Limb (tissue), 2 donors: ENCODE data around the gene GNB1L.
"Not testable (repeated sequence)": the region's sequence is repeated elsewhere in the genome, so short reads cannot be mapped to it uniquely, and the experiment has no call there.

Experiments used
- DNase-seq, 2 donors: peaks; one replicate each; pipeline ENCODE4 v3.0.0-alpha.2; 2016; ENCODE audit errors: extremely low spot score in 2 of 2

Gene GNB1L

DNA sequence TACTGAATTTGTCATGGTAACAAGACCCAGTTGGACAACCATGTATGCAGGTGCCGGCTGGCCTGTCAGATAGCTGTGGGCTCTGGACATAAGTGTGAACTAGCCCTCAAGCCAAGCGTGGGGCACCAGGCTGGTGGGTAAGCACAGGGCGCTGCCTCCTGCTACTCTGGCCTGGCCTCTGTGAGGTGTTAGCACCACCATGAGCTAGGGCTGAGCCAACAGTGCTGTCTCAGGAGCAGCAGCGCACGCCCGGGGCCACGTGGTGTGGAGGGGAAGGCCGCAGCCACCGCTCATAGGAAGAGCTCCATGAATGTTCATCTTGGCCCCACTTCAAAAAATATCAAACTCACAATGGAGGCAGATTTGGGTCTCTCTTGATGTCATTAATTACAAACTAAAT is 35.3 kb upstream of the GNB1L start:
- no peak for DNase-seq

DNA sequence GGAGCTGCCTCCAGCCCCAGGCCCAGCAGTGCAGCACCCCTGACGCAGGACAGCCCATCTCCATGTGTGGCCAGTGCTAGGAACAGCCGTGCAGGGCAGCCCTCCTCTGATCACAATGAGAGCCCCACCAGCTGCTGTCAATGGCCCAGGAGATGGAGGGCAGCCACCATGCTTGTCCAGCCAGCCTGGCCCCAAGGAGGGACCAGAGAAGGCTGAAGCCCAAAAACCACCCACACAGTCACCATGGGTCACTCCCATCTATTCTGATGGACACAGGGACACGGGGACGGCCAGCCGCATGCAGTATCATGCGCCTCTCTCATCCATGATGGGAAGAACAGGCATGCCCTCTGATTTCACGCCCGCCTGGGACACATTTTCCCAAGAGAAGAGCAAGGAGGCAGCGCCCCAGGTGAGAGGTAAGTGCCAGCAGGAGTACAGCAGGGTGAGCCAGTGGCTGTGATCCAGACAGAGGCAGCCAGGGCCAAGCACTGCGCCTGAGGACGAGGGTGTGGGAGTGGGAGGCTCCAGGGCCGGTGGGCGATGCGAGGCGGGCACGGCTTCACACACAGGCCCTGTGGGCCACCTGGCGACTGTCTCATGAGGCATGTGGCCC is 33.6 kb upstream of the GNB1L start:
- peak in 1 of 2 donors; percentile 14 for DNase-seq

- DNase-seq, result peak in 1 of 2 donors; percentile 21
These were observed 32.7 kb upstream of the GNB1L start for GRCh38 chr22:19887256-19887985.

DNA sequence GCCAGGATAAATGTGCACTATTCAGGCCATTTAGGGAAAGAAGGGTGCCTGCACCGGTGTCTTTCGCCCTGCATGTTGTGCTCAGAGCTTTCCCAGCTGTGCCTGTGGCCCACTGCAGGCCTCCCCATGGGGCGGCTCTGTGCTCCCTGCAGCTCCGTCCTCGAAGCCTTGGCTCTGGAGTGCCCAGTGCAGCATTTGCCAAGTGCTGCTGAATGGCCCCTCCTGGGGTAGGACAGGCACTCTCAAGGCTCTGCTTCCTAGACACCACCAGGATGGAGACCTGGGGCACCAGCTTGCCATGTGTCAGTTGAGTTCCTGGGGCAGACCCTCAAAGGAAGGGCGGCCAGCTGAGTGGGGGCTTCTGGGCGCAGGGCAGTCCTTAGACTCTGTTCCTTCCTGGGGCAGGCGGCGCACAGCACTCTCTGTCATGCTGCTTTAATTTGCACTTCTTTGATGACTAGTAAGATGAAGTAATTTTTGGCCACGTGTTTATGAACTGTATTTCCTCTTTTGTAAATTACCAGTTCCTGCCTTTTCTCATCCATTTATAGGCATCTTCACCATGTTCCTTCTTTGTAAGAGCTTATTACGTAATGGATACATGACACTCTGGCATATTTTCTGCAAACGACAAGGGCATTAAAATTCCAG is 32.1 kb upstream of the GNB1L start:
- peak in 1 of 2 donors; percentile 23 for DNase-seq

DNA sequence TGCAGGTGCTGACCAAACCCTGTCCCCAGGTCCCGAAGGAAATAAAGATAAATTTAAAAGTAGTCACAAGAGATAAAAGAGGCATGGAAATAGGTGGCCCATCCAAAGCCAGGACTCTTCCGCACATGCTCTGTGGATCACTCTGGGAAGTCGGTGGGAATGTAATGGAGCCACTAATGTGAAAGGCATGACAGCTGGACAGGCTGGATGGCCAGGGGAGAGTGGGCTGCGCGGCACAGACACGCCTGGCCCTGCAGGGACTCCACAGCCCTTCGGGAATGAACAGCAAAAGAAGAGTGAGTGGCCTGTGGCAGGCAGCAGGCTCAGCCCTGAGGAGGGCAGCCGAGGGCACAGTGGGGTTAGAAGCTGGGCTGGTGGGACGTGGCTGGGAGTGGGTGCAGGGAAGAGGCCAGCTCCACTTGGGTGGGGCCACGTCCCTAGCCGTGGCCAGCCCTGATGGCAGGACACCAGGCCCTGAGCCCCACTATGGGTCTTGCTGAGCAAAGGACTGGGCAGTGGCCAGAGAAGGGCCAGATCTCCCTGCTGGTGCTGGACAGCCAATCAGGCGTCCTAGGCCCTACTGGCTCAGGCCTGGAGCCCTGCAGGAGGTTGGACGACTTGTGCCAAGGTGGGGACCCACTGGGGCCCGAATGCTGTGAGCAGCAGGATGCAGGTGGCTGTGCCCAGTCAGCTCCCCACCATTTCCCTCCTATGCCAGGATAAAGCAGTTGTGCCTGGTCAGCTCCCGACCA is 31.3 kb upstream of the GNB1L start:
- DNase-seq, result peak in 1 of 2 donors; percentile 28

GRCh38 chr22:19884954-19885751 is 30.5 kb upstream of the GNB1L start:
- peak in 1 of 2 donors; percentile 26 for DNase-seq

DNA sequence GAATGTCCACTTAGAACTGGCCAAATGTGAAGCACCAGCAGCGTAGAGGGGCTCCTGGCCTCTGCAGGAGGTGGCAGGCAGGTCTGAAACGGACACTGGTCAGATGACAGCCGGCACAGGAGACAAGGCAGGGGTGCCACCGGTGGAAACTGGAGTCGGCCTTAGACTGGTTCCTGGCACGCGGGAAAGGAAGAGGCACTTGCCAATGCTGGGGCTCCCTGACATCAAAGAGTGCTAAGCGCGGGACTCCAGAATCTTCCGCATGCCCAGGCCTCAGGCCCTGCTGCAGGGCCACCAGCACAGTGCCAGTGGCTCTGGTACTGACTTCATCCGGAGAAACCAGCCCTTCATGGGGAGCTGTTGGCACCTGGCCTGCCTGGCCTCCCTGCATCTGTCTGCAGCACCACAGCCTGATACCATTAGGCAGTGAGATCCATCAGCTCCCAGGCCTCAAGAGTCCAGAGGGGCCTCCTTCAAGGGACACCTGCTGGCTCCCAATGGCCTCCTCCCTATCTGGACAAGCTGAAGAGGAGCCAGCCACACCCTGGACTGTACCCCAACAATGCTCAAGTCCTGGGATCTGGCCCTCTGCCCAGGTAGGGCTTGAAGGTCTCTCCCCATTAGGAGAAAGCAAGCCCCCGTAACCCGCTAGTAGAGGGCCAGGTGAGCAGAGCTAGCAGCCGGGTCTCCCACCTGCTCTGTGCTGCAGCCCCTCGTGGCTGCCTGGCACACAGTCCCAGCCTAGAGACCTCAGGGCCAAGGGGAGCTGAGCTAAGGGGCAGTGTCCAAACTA is 29.7 kb upstream of the GNB1L start:
- DNase-seq, result no peak

- DNase-seq, result not testable (repeated sequence)
These were observed 28.8 kb upstream of the GNB1L start for GRCh38 chr22:19883446-19883845.

- peak in 1 of 2 donors; percentile 28 for DNase-seq
These were observed 28.0 kb upstream of the GNB1L start for GRCh38 chr22:19882446-19883381.

DNA sequence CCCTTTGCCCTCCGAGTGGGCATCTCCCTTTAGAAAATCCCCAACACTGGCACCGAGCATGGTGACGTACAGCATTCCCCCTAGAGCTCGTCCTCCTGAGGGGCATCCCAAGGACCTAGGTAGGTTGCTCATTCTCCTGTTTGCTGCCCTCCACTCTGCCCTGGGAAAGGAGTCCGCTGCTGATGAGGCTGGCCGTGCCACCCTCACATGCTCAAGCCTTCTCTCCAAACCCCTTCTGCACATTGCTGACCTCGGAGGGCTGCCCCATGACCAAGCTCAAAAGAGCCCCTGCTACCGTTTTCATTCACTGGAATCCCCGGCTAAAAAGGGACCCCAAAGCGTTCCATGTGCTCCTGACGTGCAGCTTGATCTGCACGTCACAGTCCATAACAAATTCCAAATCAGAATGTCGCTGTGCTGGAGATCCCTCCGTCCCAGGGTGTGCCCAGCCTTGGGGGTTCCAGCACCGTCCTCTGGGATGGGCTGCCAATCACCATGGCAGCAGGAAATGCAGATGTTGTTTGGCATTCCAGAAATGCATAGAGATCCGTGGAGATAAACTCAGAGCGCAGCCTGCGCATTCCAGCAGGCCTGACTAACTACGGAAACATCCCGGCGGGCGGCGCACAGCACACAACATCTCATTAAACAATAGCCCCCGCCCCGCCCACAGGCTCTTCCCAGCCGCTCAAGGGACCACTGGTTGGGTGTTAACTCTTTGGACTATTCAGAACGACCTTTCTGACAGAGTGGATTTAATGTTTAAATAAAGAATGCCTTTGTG is 26.3 kb upstream of the GNB1L start:
- peak; percentile 75 to 86 for DNase-seq

DNA sequence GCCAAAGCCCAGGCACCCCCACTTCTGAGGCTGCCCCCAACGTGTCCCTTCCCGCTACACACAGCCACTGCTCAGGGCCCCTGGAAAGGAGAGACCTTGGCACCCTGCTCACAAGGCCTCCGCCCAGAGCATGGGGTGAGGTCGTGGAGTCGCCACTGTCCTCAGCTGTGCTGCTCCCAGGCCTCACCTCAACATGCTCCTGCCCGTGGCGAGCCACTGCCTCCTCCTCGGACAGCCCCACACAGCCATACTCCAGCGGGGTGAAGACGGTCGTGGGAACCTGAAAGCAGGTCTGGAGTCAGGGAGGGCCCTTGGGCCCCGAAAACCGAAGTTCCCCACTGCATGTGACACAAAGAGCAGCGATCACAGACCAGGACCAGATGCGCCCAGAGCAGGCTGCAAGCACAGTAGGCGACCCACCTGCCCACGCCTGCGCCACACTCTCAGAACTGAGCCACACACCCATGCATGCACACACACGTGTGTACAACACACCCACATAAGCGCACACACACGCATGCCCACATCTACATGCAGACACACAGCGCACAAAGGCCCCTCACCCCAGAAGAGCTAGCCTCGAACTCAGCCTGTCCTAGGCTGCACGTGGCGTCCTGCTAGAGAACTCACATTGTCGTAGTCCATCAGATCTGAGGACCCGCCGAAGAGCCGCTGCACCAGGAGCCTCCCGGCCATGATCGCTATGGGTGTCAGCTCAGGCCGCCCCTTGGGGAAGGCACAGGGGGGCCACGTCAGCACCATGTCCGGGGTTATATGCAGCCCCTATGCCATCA is 25.5 kb upstream of the GNB1L start:
- DNase-seq, result peak in 1 of 2 donors; percentile 27

DNA sequence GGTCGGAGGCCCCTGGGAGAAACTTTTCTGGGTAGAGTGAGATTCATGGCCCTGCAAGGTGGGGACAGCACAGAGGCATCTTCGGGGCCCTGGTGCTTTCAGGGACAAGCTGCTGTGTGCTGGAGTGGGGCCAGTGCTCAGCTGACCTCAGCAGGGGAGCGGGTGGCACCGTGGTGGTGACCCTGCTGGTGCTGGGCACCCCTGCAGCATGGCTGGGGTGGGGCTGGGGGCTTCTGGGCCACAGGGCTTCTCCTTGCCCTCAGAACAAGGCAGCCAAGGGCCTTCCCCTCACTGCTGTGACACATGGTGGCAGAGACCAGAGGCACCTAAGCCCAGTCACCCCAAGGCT is 24.9 kb upstream of the GNB1L start:
- peak in 1 of 2 donors; percentile 27 for DNase-seq

GRCh38 chr22:19879246-19879570 is 24.5 kb upstream of the GNB1L start:
- DNase-seq, result no peak

DNA sequence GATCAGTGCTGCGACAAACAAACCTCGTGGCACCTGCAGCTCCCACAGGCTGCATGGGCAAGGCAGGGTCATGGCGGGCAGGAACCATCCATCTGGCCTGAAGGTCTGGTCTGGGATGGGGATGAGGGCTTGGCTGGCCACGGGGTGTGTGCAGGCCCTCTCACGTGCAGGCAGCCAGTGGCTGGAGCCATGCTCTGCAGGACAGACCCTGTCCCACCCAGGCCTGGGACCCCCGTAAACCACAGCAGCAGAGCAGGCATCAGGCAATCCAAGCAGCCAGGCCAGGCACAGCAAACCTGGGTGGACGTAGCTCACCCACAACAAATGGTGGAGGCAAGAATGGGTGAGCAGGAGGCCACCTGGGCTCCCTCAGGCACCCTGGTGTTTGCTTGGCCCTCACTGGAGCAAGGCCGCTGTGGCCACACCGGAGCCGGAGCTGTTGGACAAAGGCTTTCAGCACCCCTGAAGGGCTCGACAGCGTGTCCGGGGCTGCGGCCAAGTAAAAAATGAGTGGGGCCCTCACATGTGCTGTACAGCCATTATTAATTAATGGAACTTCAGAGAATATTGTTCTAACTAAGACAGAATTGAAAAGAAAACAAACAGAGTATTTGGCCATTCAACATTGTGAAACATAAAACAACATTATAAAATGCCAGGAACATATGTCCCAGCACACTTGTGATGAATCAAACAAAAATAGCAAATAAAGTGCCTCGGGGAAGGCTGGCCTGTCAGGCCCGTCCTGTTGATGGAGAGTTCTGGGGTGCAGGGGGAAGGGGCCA is 24.0 kb upstream of the GNB1L start:
- DNase-seq, result no peak

- DNase-seq, result peak in 1 of 2 donors; percentile 27
These were observed 23.1 kb upstream of the GNB1L start for GRCh38 chr22:19877626-19878339.

- DNase-seq, result no peak
These were observed 22.4 kb upstream of the GNB1L start for GRCh38 chr22:19876941-19877625.
